ENCODE measurements around the gene AGMO.

Gene AGMO

DNA sequence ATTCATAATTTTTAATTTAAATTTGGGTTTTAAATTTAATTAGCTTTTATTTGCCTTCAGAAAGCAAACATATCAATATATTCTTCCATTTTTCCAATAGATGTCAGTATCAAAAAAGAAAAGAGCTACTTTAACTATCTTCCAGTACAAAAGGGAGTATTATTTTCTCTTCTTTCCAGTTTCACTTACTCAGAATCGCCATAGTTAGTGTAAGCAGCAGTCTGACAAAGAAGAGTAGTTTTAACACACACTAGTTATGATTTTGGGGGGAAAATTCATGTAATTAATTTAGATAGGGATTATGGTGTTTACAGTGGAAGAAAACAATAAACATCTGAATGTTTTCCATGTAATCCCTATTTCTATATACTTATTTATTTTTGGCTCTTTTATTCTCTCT is 386.7 kb downstream of the AGMO start:
- H3K4me3 ChIP-seq (ENCODE audit: low read length, poor library complexity, severe bottlenecking), result no peak overlapping the region
- no peak overlapping the region for H3K9ac ChIP-seq (ENCODE audit: low read depth, low read length, poor library complexity, severe bottlenecking)
- H3K79me2 ChIP-seq (ENCODE audit: insufficient read depth, low read length), result no peaks in the 10 kb centered on the region
- H3K36me3 ChIP-seq (ENCODE audit: insufficient read depth, low read length), result no peaks in the 10 kb centered on the region
- H3K4me1 ChIP-seq (ENCODE audit: insufficient read depth, low read length, poor library complexity, severe bottlenecking), result no peaks in the 10 kb centered on the region
- no peaks in the 10 kb centered on the region for H3K9me2 ChIP-seq (replicated peaks; ENCODE audit: low read depth, low read length)
- no peak overlapping the region for H3K4me2 ChIP-seq (ENCODE audit: low read depth, low read length, poor library complexity, severe bottlenecking)
- TF ChIP-seq, protein P1, sequence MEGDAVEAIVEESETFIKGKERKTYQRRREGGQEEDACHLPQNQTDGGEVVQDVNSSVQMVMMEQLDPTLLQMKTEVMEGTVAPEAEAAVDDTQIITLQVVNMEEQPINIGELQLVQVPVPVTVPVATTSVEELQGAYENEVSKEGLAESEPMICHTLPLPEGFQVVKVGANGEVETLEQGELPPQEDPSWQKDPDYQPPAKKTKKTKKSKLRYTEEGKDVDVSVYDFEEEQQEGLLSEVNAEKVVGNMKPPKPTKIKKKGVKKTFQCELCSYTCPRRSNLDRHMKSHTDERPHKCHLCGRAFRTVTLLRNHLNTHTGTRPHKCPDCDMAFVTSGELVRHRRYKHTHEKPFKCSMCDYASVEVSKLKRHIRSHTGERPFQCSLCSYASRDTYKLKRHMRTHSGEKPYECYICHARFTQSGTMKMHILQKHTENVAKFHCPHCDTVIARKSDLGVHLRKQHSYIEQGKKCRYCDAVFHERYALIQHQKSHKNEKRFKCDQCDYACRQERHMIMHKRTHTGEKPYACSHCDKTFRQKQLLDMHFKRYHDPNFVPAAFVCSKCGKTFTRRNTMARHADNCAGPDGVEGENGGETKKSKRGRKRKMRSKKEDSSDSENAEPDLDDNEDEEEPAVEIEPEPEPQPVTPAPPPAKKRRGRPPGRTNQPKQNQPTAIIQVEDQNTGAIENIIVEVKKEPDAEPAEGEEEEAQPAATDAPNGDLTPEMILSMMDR (conservative IDR thresholded peaks at IDR 0.05; ENCODE audit: low read length), result no peak
- no peaks in the 10 kb centered on the region for H3K27me3 ChIP-seq (ENCODE audit: insufficient read depth, low read length, poor library complexity, severe bottlenecking)
- no peaks in the 10 kb centered on the region for H3K9me3 ChIP-seq (ENCODE audit: insufficient read depth, low read depth, low read length)
- no peaks in the 10 kb centered on the region for H4K20me1 ChIP-seq (ENCODE audit: insufficient read depth, low read length, poor library complexity, severe bottlenecking)
- H2AFZ ChIP-seq (ENCODE audit: low read length), result no peak overlapping the region
- no peaks in the 10 kb centered on the region for H3F3A ChIP-seq (ENCODE audit: low read depth)

DNA sequence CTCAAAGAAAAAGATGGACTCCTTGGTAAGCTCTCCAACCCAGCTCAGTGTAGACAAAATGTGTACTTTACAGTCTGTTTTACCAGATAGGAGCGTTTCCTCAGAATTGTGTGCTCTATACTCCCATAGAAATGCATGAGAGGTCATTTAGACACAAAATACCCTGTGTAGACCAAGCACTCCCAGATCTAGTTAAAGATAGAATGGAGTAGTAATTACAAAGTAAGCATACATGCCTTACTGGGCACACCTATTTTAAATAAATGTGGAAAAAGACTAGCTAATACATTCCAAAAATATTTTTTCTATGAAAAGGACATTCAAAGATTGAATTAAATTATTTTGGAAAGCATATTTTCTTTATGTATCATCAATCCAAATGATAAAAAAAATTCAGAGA is 387.3 kb downstream of the AGMO start:
- H3K9me3 ChIP-seq (ENCODE audit: insufficient read depth, low read depth, low read length), result no peaks in the 10 kb centered on the region
- H3K27me3 ChIP-seq (ENCODE audit: insufficient read depth, low read length, poor library complexity, severe bottlenecking), result no peaks in the 10 kb centered on the region
- no peaks in the 10 kb centered on the region for H3K4me1 ChIP-seq (ENCODE audit: insufficient read depth, low read length, poor library complexity, severe bottlenecking)
- H3K36me3 ChIP-seq (ENCODE audit: insufficient read depth, low read length), result no peaks in the 10 kb centered on the region
- 0 out of 2 replicates have a peak overlapping the region, but pooled peaks have one; percentile 44 for H2AFZ ChIP-seq (ENCODE audit: low read length)
- no peak overlapping the region for H3K4me2 ChIP-seq (ENCODE audit: low read depth, low read length, poor library complexity, severe bottlenecking)
- TF ChIP-seq EZH2phosphoT487 (IDR thresholded peaks at IDR 0.05; ENCODE audit: borderline replicate concordance), result no peak
- TF ChIP-seq, protein P1 (conservative IDR thresholded peaks at IDR 0.05; ENCODE audit: low read length), result no peak
- H3K4me3 ChIP-seq (ENCODE audit: low read length, poor library complexity, severe bottlenecking), result no peak overlapping the region
- H3F3A ChIP-seq (ENCODE audit: low read depth), result no peaks in the 10 kb centered on the region
- no peak overlapping the region for H3K9ac ChIP-seq (ENCODE audit: low read depth, low read length, poor library complexity, severe bottlenecking)
- no peaks in the 10 kb centered on the region for H3K79me2 ChIP-seq (ENCODE audit: insufficient read depth, low read length)
- H3K9me2 ChIP-seq (replicated peaks; ENCODE audit: low read depth, low read length), result no peaks in the 10 kb centered on the region
- no peaks in the 10 kb centered on the region for H4K20me1 ChIP-seq (ENCODE audit: insufficient read depth, low read length, poor library complexity, severe bottlenecking)

DNA sequence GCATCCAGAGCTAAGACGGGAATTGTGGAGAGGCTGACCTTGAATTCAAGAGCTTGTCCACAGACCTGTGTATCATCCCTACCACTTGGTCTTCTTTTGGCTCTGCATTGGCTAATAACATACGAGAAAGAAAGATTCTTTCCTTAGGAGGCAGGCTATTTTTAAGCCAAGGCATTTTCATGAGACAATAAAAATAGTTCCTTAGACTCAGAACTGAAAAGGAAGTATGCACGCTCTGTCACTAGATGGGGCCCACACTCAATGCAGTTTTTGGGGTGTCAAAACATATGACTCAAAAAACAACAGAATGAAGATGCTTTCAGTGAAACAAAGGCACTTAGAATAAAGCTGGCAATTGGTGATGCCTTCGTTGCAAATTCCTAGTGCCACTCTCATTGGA is 393.3 kb downstream of the AGMO start:
- H3K36me3 ChIP-seq (ENCODE audit: insufficient read depth, low read length), result no peaks in the 10 kb centered on the region
- H3K9me3 ChIP-seq (ENCODE audit: insufficient read depth, low read depth, low read length), result no peaks in the 10 kb centered on the region
- no peak overlapping the region for H3K4me2 ChIP-seq (ENCODE audit: low read depth, low read length, poor library complexity, severe bottlenecking)
- H3K4me3 ChIP-seq (ENCODE audit: low read length, poor library complexity, severe bottlenecking), result no peak overlapping the region
- no peaks in the 10 kb centered on the region for H3K27me3 ChIP-seq (ENCODE audit: insufficient read depth, low read length, poor library complexity, severe bottlenecking)
- no peak overlapping the region for H3K9ac ChIP-seq (ENCODE audit: low read depth, low read length, poor library complexity, severe bottlenecking)
- no peak for TF ChIP-seq EZH2phosphoT487 (IDR thresholded peaks at IDR 0.05; ENCODE audit: borderline replicate concordance)
- TF ChIP-seq, protein P1 (conservative IDR thresholded peaks at IDR 0.05; ENCODE audit: low read length), result peak; percentile 46
- no peaks in the 10 kb centered on the region for H3K79me2 ChIP-seq (ENCODE audit: insufficient read depth, low read length)
- H4K20me1 ChIP-seq (ENCODE audit: insufficient read depth, low read length, poor library complexity, severe bottlenecking), result no peaks in the 10 kb centered on the region
- no peaks in the 10 kb centered on the region for H3K9me2 ChIP-seq (replicated peaks; ENCODE audit: low read depth, low read length)
- peak overlapping the region; percentile 21; the same call in 1 of the 2 replicates for H2AFZ ChIP-seq (ENCODE audit: low read length)
- no peaks in the 10 kb centered on the region for H3K4me1 ChIP-seq (ENCODE audit: insufficient read depth, low read length, poor library complexity, severe bottlenecking)
- H3F3A ChIP-seq (ENCODE audit: low read depth), result no peaks in the 10 kb centered on the region

All from Loucy (cell line).